HG03097 (cell line): ENCODE results near the gene UBXN1.
"Not testable (repeated sequence)": the region's sequence is repeated elsewhere in the genome, so short reads cannot be mapped to it uniquely, and the experiment has no call there.

Experiments
- ATAC-seq: cut with Tn5 transposase; IDR thresholded peaks from one replicate; pipeline ENCODE4 v1.9.1; 2021; ENCODE audit not compliant: unreplicated experiment, low FRiP score

Gene UBXN1

GRCh38 chr11:62709247-62710000, 30.6 kb upstream of the UBXN1 start:
- ATAC-seq, result peak; percentile 59

GRCh38 chr11:62708793-62709192, 29.9 kb upstream of the UBXN1 start:
- ATAC-seq, result no peak

- no peak for ATAC-seq
Observed at GRCh38 chr11:62708392-62708791, 29.5 kb upstream of the UBXN1 start.

- no peak for ATAC-seq
Observed at GRCh38 chr11:62707277-62707861, 28.5 kb upstream of the UBXN1 start, which contains the start of the genes BSCL2 and GNG3. Gene BSCL2, minus strand, starts transcription at chr11:62707424. Its CDS starts 229 bp downstream, at chr11:62707195. Gene GNG3, plus strand, starts transcription at chr11:62707676. Its CDS starts 620 bp downstream, at chr11:62708296.

- no peak for ATAC-seq
Observed at GRCh38 chr11:62706850-62707247, 28.0 kb upstream of the UBXN1 start.

- peak; percentile 53 for ATAC-seq
Observed at GRCh38 chr11:62705880-62706849, 27.3 kb upstream of the UBXN1 start.

GRCh38 chr11:62705413-62705812, 26.5 kb upstream of the UBXN1 start:
- ATAC-seq, result no peak

GRCh38 chr11:62703921-62704320, 25.0 kb upstream of the UBXN1 start:
- ATAC-seq, result not testable (repeated sequence)

GRCh38 chr11:62702246-62702645, 23.4 kb upstream of the UBXN1 start:
- ATAC-seq, result no peak

GRCh38 chr11:62694455-62695167, 15.7 kb upstream of the UBXN1 start:
- no peak for ATAC-seq

GRCh38 chr11:62693624-62694023, 14.8 kb upstream of the UBXN1 start:
- not testable (repeated sequence) for ATAC-seq

- no peak for ATAC-seq
Observed at GRCh38 chr11:62689421-62690183, 10.7 kb upstream of the UBXN1 start, which contains the start of gene LRRN4CL. Gene LRRN4CL, minus strand, starts transcription at chr11:62689530. Its CDS starts 1,022 bp downstream, at chr11:62688508.

- ATAC-seq, result no peak
Observed at GRCh38 chr11:62688491-62688890, 9.6 kb upstream of the UBXN1 start.

GRCh38 chr11:62687508-62688396, 8.9 kb upstream of the UBXN1 start:
- no peak for ATAC-seq

GRCh38 chr11:62682518-62682917, 3.6 kb upstream of the UBXN1 start:
- no peak for ATAC-seq

GRCh38 chr11:62680825-62681240, 2.0 kb upstream of the UBXN1 start:
- peak; percentile 55 for ATAC-seq

GRCh38 chr11:62678433-62678769, 472 bp downstream of the UBXN1 start:
- no peak for ATAC-seq

- ATAC-seq, result no peak
Observed at GRCh38 chr11:62677714-62678113, 1.2 kb downstream of the UBXN1 start.

GRCh38 chr11:62677156-62677555, 1.7 kb downstream of the UBXN1 start:
- no peak for ATAC-seq
